ENCODE data around the gene TRIM31. TPM values are rescaled to one million over a fixed set of nuclear protein-coding genes. Genes with fewer than 3 reads are reported as not detected.

The TRIM31 gene
- polyA plus RNA-seq, 1 donor from 2014 or later: not detected

DNA sequence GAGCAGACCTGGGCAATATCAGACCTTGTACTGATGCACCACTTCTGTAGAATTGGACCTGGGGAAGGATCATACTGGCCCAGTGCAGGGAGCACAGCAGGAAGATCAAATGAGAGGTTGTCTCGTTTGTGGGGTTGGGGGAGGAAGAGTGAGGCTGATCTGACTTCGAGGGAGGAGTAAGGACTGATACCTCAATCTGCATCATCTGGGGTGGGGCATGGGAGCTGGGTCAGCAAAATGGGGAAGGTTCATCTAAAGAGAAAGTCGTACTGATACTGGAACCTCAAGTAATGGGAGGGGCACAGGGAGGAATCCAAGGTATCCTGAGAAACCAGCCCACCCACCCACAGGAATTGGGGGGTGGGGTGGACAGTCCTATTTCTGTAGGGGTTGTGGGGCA is 41.0 kb downstream of the TRIM31 start:
- H3K4me3 ChIP-seq (ENCODE audit: low read length): no peak overlapping the region
- H3K4me2 ChIP-seq (ENCODE audit: low read length): no peak overlapping the region
- no peaks in the 10 kb centered on the region for H3K9me2 ChIP-seq (ENCODE audit: insufficient read depth, low read length)
- H2AFZ ChIP-seq (ENCODE audit: low read depth, low read length): no peak overlapping the region
- TF ChIP-seq, protein P1, sequence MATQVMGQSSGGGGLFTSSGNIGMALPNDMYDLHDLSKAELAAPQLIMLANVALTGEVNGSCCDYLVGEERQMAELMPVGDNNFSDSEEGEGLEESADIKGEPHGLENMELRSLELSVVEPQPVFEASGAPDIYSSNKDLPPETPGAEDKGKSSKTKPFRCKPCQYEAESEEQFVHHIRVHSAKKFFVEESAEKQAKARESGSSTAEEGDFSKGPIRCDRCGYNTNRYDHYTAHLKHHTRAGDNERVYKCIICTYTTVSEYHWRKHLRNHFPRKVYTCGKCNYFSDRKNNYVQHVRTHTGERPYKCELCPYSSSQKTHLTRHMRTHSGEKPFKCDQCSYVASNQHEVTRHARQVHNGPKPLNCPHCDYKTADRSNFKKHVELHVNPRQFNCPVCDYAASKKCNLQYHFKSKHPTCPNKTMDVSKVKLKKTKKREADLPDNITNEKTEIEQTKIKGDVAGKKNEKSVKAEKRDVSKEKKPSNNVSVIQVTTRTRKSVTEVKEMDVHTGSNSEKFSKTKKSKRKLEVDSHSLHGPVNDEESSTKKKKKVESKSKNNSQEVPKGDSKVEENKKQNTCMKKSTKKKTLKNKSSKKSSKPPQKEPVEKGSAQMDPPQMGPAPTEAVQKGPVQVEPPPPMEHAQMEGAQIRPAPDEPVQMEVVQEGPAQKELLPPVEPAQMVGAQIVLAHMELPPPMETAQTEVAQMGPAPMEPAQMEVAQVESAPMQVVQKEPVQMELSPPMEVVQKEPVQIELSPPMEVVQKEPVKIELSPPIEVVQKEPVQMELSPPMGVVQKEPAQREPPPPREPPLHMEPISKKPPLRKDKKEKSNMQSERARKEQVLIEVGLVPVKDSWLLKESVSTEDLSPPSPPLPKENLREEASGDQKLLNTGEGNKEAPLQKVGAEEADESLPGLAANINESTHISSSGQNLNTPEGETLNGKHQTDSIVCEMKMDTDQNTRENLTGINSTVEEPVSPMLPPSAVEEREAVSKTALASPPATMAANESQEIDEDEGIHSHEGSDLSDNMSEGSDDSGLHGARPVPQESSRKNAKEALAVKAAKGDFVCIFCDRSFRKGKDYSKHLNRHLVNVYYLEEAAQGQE (IDR thresholded peaks at IDR 0.05; ENCODE audit: borderline replicate concordance): no peak
- TF ChIP-seq TAF1 (IDR thresholded peaks at IDR 0.05; ENCODE audit: low read depth) (no peak), SMC3 (conservative IDR thresholded peaks at IDR 0.05; ENCODE audit: poor library complexity) (no peak), RAD21 (conservative IDR thresholded peaks at IDR 0.05) (no peak), EP300 (conservative IDR thresholded peaks at IDR 0.05; ENCODE audit: poor library complexity, severe bottlenecking) (no peak), MXI1 (conservative IDR thresholded peaks at IDR 0.05; ENCODE audit: poor library complexity, severe bottlenecking) (no peak), POLR2AphosphoS5 (IDR thresholded peaks at IDR 0.05) (no peak), EZH2 (IDR thresholded peaks at IDR 0.05; ENCODE audit: borderline replicate concordance, insufficient read depth, low read length, poor library complexity, severe bottlenecking) (no peak)
- TF ChIP-seq, protein P2, sequence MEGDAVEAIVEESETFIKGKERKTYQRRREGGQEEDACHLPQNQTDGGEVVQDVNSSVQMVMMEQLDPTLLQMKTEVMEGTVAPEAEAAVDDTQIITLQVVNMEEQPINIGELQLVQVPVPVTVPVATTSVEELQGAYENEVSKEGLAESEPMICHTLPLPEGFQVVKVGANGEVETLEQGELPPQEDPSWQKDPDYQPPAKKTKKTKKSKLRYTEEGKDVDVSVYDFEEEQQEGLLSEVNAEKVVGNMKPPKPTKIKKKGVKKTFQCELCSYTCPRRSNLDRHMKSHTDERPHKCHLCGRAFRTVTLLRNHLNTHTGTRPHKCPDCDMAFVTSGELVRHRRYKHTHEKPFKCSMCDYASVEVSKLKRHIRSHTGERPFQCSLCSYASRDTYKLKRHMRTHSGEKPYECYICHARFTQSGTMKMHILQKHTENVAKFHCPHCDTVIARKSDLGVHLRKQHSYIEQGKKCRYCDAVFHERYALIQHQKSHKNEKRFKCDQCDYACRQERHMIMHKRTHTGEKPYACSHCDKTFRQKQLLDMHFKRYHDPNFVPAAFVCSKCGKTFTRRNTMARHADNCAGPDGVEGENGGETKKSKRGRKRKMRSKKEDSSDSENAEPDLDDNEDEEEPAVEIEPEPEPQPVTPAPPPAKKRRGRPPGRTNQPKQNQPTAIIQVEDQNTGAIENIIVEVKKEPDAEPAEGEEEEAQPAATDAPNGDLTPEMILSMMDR (IDR thresholded peaks at IDR 0.05; ENCODE audit: poor library complexity, severe bottlenecking): no peak
- H3K9me3 ChIP-seq (ENCODE audit: low read length): no peaks in the 10 kb centered on the region
- no peaks in the 10 kb centered on the region for H3F3A ChIP-seq (ENCODE audit: insufficient read depth, low read length, poor library complexity, severe bottlenecking)
- H3K27me3 ChIP-seq (ENCODE audit: insufficient read depth, low read depth, low read length): peaks cover 63% of the 10 kb centered on the region
- H4K20me1 ChIP-seq (ENCODE audit: insufficient read depth): no peaks in the 10 kb centered on the region
- peaks cover 14% of the 10 kb centered on the region for H3K79me2 ChIP-seq (replicated peaks; ENCODE audit: insufficient read depth, low read length)
- H3K36me3 ChIP-seq (ENCODE audit: insufficient read depth, low read length): no peaks in the 10 kb centered on the region
- no peak overlapping the region for H3K27ac ChIP-seq (ENCODE audit: low read length)
- H3K9ac ChIP-seq (ENCODE audit: low read length): no peak overlapping the region

DNA sequence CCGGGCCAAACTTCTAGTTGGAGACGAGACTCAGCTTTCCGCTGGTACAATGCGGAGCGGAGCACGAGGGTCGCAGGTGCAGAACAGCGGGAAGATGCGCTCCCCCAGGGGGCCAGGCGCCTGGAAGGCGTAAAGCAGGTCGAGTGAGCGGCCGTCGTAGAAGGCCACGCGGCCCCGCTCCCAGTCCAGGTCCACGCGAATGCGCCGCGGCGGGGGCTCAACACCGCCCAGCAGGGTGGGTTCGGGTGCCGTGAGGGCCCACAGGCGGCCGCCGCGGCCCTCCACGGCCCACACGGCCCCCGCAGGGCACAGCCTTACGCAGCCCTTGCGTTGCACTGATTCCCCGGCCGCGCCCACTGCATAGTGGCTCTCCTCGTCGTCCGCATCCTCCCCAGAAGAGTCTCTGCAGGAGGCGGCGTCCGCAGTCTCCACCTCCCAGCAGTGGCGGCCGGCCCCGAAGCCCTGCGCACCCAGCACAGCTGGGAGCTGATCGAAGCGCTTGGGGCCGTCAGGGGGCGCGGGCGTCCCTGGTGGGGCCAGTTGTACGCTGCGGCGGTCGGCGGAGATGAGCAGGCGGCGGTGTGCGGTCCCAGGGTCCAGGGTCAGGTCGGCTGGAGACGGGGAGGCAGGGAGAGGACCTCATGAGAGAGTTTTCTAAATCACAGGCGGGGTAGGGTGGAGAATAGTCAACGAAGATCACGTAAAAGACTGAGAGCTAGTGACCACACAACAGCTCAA is 41.6 kb downstream of the TRIM31 start:
- Histone ChIP-seq H3F3A (ENCODE audit: insufficient read depth, low read length, poor library complexity, severe bottlenecking) (peaks cover 4% of the 10 kb centered on the region), H3K9me2 (ENCODE audit: insufficient read depth, low read length) (no peaks in the 10 kb centered on the region), H2AFZ (ENCODE audit: low read depth, low read length) (no peak overlapping the region), H4K20me1 (ENCODE audit: insufficient read depth) (no peaks in the 10 kb centered on the region), H3K27me3 (ENCODE audit: insufficient read depth, low read depth, low read length) (peaks cover 57% of the 10 kb centered on the region), H3K9ac (ENCODE audit: low read length) (no peak overlapping the region), H3K4me2 (ENCODE audit: low read length) (no peak overlapping the region), H3K36me3 (ENCODE audit: insufficient read depth, low read length) (no peaks in the 10 kb centered on the region), H3K79me2 (replicated peaks; ENCODE audit: insufficient read depth, low read length) (peaks cover 14% of the 10 kb centered on the region), H3K4me3 (ENCODE audit: low read length) (peak overlapping the region; percentile 18), H3K27ac (ENCODE audit: low read length) (no peak overlapping the region), H3K9me3 (ENCODE audit: low read length) (no peaks in the 10 kb centered on the region)
- TF ChIP-seq, protein P2 (IDR thresholded peaks at IDR 0.05; ENCODE audit: poor library complexity, severe bottlenecking): no peak
- TF ChIP-seq RAD21 (conservative IDR thresholded peaks at IDR 0.05) (no peak), TAF1 (IDR thresholded peaks at IDR 0.05; ENCODE audit: low read depth) (no peak), MXI1 (conservative IDR thresholded peaks at IDR 0.05; ENCODE audit: poor library complexity, severe bottlenecking) (no peak), EZH2 (IDR thresholded peaks at IDR 0.05; ENCODE audit: borderline replicate concordance, insufficient read depth, low read length, poor library complexity, severe bottlenecking) (no peak), SMC3 (conservative IDR thresholded peaks at IDR 0.05; ENCODE audit: poor library complexity) (no peak), POLR2AphosphoS5 (IDR thresholded peaks at IDR 0.05) (no peak), EP300 (conservative IDR thresholded peaks at IDR 0.05; ENCODE audit: poor library complexity, severe bottlenecking) (no peak)
- TF ChIP-seq, protein P1 (IDR thresholded peaks at IDR 0.05; ENCODE audit: borderline replicate concordance): no peak

Data from neural cell (in vitro differentiated cells).